Endothelial cell of umbilical vein (primary cell): ENCODE data around the gene CSTA.

ENCODE experiments used
- CTCF ChIP-seq, 2 donors: IDR thresholded peaks; 1 replicate in 1 of 2; 2 replicates in 1 of 2; pipeline ENCODE4 v1.5.1; 2011; ENCODE audit warnings: low read length in 2 of 2, mild to moderate bottlenecking in 2 of 2, moderate library complexity in 2 of 2, control low read depth in 1 of 2, inconsistent platforms in 1 of 2, low read depth in 1 of 2; ENCODE audit not compliant: insufficient read depth in 1 of 2; ENCODE audit errors: extremely low read depth in 1 of 2
- EZH2 ChIP-seq: IDR thresholded peaks from 2 replicates; pipeline ENCODE4 v1.6.1; 2012; ENCODE audit warnings: borderline replicate concordance, low read depth, mild to moderate bottlenecking, moderate library complexity, low read length, inconsistent platforms; ENCODE audit not compliant: severe bottlenecking
- GATA2 ChIP-seq: IDR thresholded peaks from 2 replicates; pipeline ENCODE4 v1.7.0; 2011; ENCODE audit warnings: low read depth, mild to moderate bottlenecking, moderate library complexity, mixed read lengths, low read length; ENCODE audit not compliant: insufficient read length, insufficient read depth
- MAX ChIP-seq: IDR thresholded peaks from 2 replicates; pipeline ENCODE4 v1.6.1; 2011; ENCODE audit not compliant: insufficient read depth, insufficient read length
- POLR2A ChIP-seq: IDR thresholded peaks from 2 replicates; pipeline ENCODE4 v1.6.1; 2012; ENCODE audit warnings: low read depth, mild to moderate bottlenecking, control low read depth, low read length

GRCh38 chr3:122364490-122364889 is 39.4 kb downstream of the CSTA start:
- TF ChIP-seq POLR2A (no peak), MAX (no peak), CTCF (IDR thresholded peaks at IDR 0.05; ENCODE audit: extremely low read depth in 1 of 2, insufficient read depth in 1 of 2, low read depth in 1 of 2, low read length in 2 of 2) (no peak), GATA2 (no peak), EZH2 (no peak)
